ENCODE data around the gene CACNA1E. TPM values are rescaled to one million over a fixed set of nuclear protein-coding genes. Genes with fewer than 3 reads are reported as not detected.

CACNA1E gene
- total RNA-seq, 2 experiments from 2014 or later: not detected

GRCh38 chr1:181513786-181514297, 30.5 kb downstream of the CACNA1E start:
- ChIA-PET CTCF (ENCODE audit: unreplicated experiment) (interaction anchor here (1.0 kb wide), 1 partner anchor 35 kb away, joined by 4 read pairs; no protein-coding TSS in a partner anchor), POLR2A (no interaction called here)
- no peaks in the 10 kb centered on the region for H3K36me3 ChIP-seq (ENCODE audit: insufficient read depth, low read length)
- H3K27ac ChIP-seq (ENCODE audit: low read depth, low read length, poor library complexity, severe bottlenecking): no peak overlapping the region
- intact Hi-C loops (cut with micrococcal nuclease; ENCODE audit: unreplicated experiment): no loop called here
- no peak overlapping the region for H3K4me2 ChIP-seq (ENCODE audit: low read length)
- H3K9me3 ChIP-seq (ENCODE audit: low read length): no peaks in the 10 kb centered on the region
- no peaks in the 10 kb centered on the region for H4K20me1 ChIP-seq (ENCODE audit: insufficient read depth, low read length)
- no peaks in the 10 kb centered on the region for H3K79me2 ChIP-seq (ENCODE audit: insufficient read depth, low read depth, low read length)
- H2AFZ ChIP-seq (ENCODE audit: low read length): no peak overlapping the region
- TF ChIP-seq, protein P1, sequence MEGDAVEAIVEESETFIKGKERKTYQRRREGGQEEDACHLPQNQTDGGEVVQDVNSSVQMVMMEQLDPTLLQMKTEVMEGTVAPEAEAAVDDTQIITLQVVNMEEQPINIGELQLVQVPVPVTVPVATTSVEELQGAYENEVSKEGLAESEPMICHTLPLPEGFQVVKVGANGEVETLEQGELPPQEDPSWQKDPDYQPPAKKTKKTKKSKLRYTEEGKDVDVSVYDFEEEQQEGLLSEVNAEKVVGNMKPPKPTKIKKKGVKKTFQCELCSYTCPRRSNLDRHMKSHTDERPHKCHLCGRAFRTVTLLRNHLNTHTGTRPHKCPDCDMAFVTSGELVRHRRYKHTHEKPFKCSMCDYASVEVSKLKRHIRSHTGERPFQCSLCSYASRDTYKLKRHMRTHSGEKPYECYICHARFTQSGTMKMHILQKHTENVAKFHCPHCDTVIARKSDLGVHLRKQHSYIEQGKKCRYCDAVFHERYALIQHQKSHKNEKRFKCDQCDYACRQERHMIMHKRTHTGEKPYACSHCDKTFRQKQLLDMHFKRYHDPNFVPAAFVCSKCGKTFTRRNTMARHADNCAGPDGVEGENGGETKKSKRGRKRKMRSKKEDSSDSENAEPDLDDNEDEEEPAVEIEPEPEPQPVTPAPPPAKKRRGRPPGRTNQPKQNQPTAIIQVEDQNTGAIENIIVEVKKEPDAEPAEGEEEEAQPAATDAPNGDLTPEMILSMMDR (conservative IDR thresholded peaks at IDR 0.05; ENCODE audit: low read length): no peak
- TF ChIP-seq EZH2phosphoT487 (IDR thresholded peaks at IDR 0.05; ENCODE audit: borderline replicate concordance, low read depth, low read length): no peak
- DNase-seq (ENCODE audit: low spot score): no peak
- no peak overlapping the region for H3K4me3 ChIP-seq (ENCODE audit: low read depth, low read length, poor library complexity, severe bottlenecking)
- no peaks in the 10 kb centered on the region for H3K9me2 ChIP-seq (ENCODE audit: insufficient read depth, low read length)
- no TSS peak for BruUV-seq (replicated peaks)
- no peaks in the 10 kb centered on the region for H3K4me1 ChIP-seq (ENCODE audit: insufficient read depth, low read length, poor library complexity, severe bottlenecking)

GRCh38 chr1:181514298-181515290, 31.3 kb downstream of the CACNA1E start:
- Histone ChIP-seq H3K9me3 (ENCODE audit: low read length) (no peaks in the 10 kb centered on the region), H3K79me2 (ENCODE audit: insufficient read depth, low read depth, low read length) (no peaks in the 10 kb centered on the region), H3K4me3 (ENCODE audit: low read depth, low read length, poor library complexity, severe bottlenecking) (no peak overlapping the region), H4K20me1 (ENCODE audit: insufficient read depth, low read length) (no peaks in the 10 kb centered on the region), H2AFZ (ENCODE audit: low read length) (no peak overlapping the region), H3K4me1 (ENCODE audit: insufficient read depth, low read length, poor library complexity, severe bottlenecking) (no peaks in the 10 kb centered on the region), H3K9me2 (ENCODE audit: insufficient read depth, low read length) (no peaks in the 10 kb centered on the region), H3K36me3 (ENCODE audit: insufficient read depth, low read length) (no peaks in the 10 kb centered on the region), H3K27ac (ENCODE audit: low read depth, low read length, poor library complexity, severe bottlenecking) (no peak overlapping the region), H3K4me2 (ENCODE audit: low read length) (no peak overlapping the region)
- intact Hi-C loops (cut with micrococcal nuclease; ENCODE audit: unreplicated experiment): no loop called here
- DNase-seq (ENCODE audit: low spot score): no peak
- POLR2A ChIA-PET: no interaction called here
- CTCF ChIA-PET (ENCODE audit: unreplicated experiment): interaction anchor here (1.0 kb wide), 1 partner anchor 36 kb away, joined by 4 read pairs; no protein-coding TSS in a partner anchor
- BruUV-seq (replicated peaks): no TSS peak
- TF ChIP-seq, protein P1 (conservative IDR thresholded peaks at IDR 0.05; ENCODE audit: low read length): no peak
- TF ChIP-seq EZH2phosphoT487 (IDR thresholded peaks at IDR 0.05; ENCODE audit: borderline replicate concordance, low read depth, low read length): no peak

GRCh38 chr1:181516706-181517105, 33.4 kb downstream of the CACNA1E start:
- Histone ChIP-seq H2AFZ (ENCODE audit: low read length) (no peak overlapping the region), H3K4me3 (ENCODE audit: low read depth, low read length, poor library complexity, severe bottlenecking) (no peak overlapping the region), H3K4me1 (ENCODE audit: insufficient read depth, low read length, poor library complexity, severe bottlenecking) (no peaks in the 10 kb centered on the region), H3K36me3 (ENCODE audit: insufficient read depth, low read length) (no peaks in the 10 kb centered on the region), H3K9me2 (ENCODE audit: insufficient read depth, low read length) (no peaks in the 10 kb centered on the region), H3K4me2 (ENCODE audit: low read length) (no peak overlapping the region), H3K27ac (ENCODE audit: low read depth, low read length, poor library complexity, severe bottlenecking) (no peak overlapping the region), H4K20me1 (ENCODE audit: insufficient read depth, low read length) (no peaks in the 10 kb centered on the region), H3K79me2 (ENCODE audit: insufficient read depth, low read depth, low read length) (no peaks in the 10 kb centered on the region), H3K9me3 (ENCODE audit: low read length) (no peaks in the 10 kb centered on the region)
- intact Hi-C loops (cut with micrococcal nuclease; ENCODE audit: unreplicated experiment): no loop called here
- no TSS peak for BruUV-seq (replicated peaks)
- CTCF ChIA-PET (ENCODE audit: unreplicated experiment): no interaction called here
- POLR2A ChIA-PET: no interaction called here
- no peak for DNase-seq (ENCODE audit: low spot score)
- no peak for TF ChIP-seq EZH2phosphoT487 (IDR thresholded peaks at IDR 0.05; ENCODE audit: borderline replicate concordance, low read depth, low read length)
- TF ChIP-seq, protein P1 (conservative IDR thresholded peaks at IDR 0.05; ENCODE audit: low read length): no peak

All from OCI-LY7 (cell line).